ENCODE results near the gene MARCKS.

Gene MARCKS

GRCh38 chr6:113854531-113855499 is 2.3 kb upstream of the MARCKS start:
- DNase-seq: peak; percentile 98

GRCh38 chr6:113855500-113856374 is 1.4 kb upstream of the MARCKS start:
- peak; percentile 44 for DNase-seq

GRCh38 chr6:113856375-113856624 is 845 bp upstream of the MARCKS start:
- no peak for DNase-seq

GRCh38 chr6:113857556-113858479 is 673 bp downstream of the MARCKS start:
- DNase-seq: peak; percentile 57

GRCh38 chr6:113858480-113859348 is 1.6 kb downstream of the MARCKS start:
- DNase-seq: peak; percentile 93

GRCh38 chr6:113859349-113860180 is 2.4 kb downstream of the MARCKS start:
- DNase-seq: peak; percentile 48

GRCh38 chr6:113860181-113860955 is 3.2 kb downstream of the MARCKS start:
- peak; percentile 26 for DNase-seq

- peak; percentile 8 for DNase-seq
Observed at GRCh38 chr6:113862112-113862511, 5.0 kb downstream of the MARCKS start.

- DNase-seq: no peak
Observed at GRCh38 chr6:113870917-113871316, 13.8 kb downstream of the MARCKS start.

GRCh38 chr6:113871975-113872374 is 14.8 kb downstream of the MARCKS start:
- no peak for DNase-seq

GRCh38 chr6:113873043-113873667 is 16.0 kb downstream of the MARCKS start:
- no peak for DNase-seq

- DNase-seq: no peak
Observed at GRCh38 chr6:113875470-113875869, 18.3 kb downstream of the MARCKS start.

- DNase-seq: no peak
Observed at GRCh38 chr6:113876695-113877094, 19.6 kb downstream of the MARCKS start.

- DNase-seq: peak; percentile 62
Observed at GRCh38 chr6:113879186-113880096, 22.3 kb downstream of the MARCKS start.

GRCh38 chr6:113881478-113881980 is 24.4 kb downstream of the MARCKS start:
- DNase-seq: no peak

GRCh38 chr6:113882336-113883022 is 25.3 kb downstream of the MARCKS start:
- DNase-seq: no peak

GRCh38 chr6:113884011-113884410 is 26.9 kb downstream of the MARCKS start:
- no peak for DNase-seq
